OCI-LY7 (cell line): ENCODE results near the gene TBC1D21. TPM values are rescaled to one million over a fixed set of nuclear protein-coding genes. Genes with fewer than 3 reads are reported as not detected.

Experiments
- BruUV-seq: library from RNA; stranded (reverse); fragments of 400-500 nt; replicated peaks from 2 replicates; lab custom pipeline; 2021; lab: Mats Ljungman, UMichigan
- CTCF ChIA-PET: fragments of 300-600 bp; sonication (Branson Sonifier 250); formaldehyde crosslinking; loops from one replicate; lab custom pipeline; 2022; ENCODE audit warnings: antibody characterized with exemption; ENCODE audit not compliant: unreplicated experiment; lab: Charles Lee
- POLR2A ChIA-PET: fragments of 300-600 bp; sonication (Branson Sonifier 250); formaldehyde crosslinking; loops from one replicate; lab custom pipeline; 2022; ENCODE audit warnings: antibody characterized with exemption; lab: Charles Lee
- DNase-seq: peaks from one replicate; pipeline ENCODE4 v3.0.0-alpha.2; 2015; ENCODE audit warnings: low spot score
- H2AFZ ChIP-seq: fragments of 200-600 bp; sonication (generic), shearing (Covaris generic); 2 replicates; pipeline ENCODE4 v1.6.1; 2014; ENCODE audit warnings: mild to moderate bottlenecking, antibody characterized with exemption, low read length, moderate library complexity
- H3K27ac ChIP-seq: fragments of 200-600 bp; sonication (generic); 2 replicates; pipeline ENCODE4 v1.5.1; 2014; ENCODE audit warnings: mixed run types, low read depth, mild to moderate bottlenecking, moderate library complexity, low read length, inconsistent platforms; ENCODE audit not compliant: poor library complexity, severe bottlenecking
- H3K36me3 ChIP-seq: fragments of 200-600 bp; sonication (generic); 2 replicates; pipeline ENCODE4 v1.6.1; 2014; ENCODE audit warnings: mild to moderate bottlenecking, antibody characterized with exemption, low read length, moderate library complexity, mixed read lengths; ENCODE audit not compliant: insufficient read depth
- H3K4me1 ChIP-seq: fragments of 200-600 bp; sonication (generic); 2 replicates; pipeline ENCODE4 v1.5.1; 2014; ENCODE audit warnings: mild to moderate bottlenecking, low read length; ENCODE audit not compliant: insufficient read depth, poor library complexity, severe bottlenecking
- H3K4me2 ChIP-seq: fragments of 200-600 bp; sonication (generic); 2 replicates; pipeline ENCODE4 v1.6.1; 2014; ENCODE audit warnings: mild to moderate bottlenecking, low read length
- H3K4me3 ChIP-seq: fragments of 200-600 bp; sonication (generic); 2 replicates; pipeline ENCODE4 v1.5.1; 2014; ENCODE audit warnings: mild to moderate bottlenecking, low read depth, low read length; ENCODE audit not compliant: poor library complexity, severe bottlenecking
- H3K79me2 ChIP-seq: fragments of 200-600 bp; sonication (generic); 2 replicates; pipeline ENCODE4 v1.6.1; 2016; ENCODE audit warnings: low read depth, mild to moderate bottlenecking, low read length, moderate library complexity, mixed read lengths; ENCODE audit not compliant: insufficient read depth
- H3K9me2 ChIP-seq: fragments of 200-600 bp; sonication (generic); 2 replicates; pipeline ENCODE4 v1.6.1; 2016; ENCODE audit warnings: mild to moderate bottlenecking, low read length, mixed read lengths; ENCODE audit not compliant: insufficient read depth
- H3K9me3 ChIP-seq: fragments of 200-600 bp; sonication (generic); 2 replicates; pipeline ENCODE4 v1.6.1; 2014; ENCODE audit warnings: mild to moderate bottlenecking, mixed run types, low read length, mixed read lengths
- H4K20me1 ChIP-seq: fragments of 200-600 bp; sonication (generic); 2 replicates; pipeline ENCODE4 v1.6.1; 2014; ENCODE audit warnings: mild to moderate bottlenecking, antibody characterized with exemption, low read length, moderate library complexity, mixed read lengths; ENCODE audit not compliant: insufficient read depth
- EZH2phosphoT487 ChIP-seq: fragments of 200-600 bp; sonication (generic); IDR thresholded peaks from 2 replicates; pipeline ENCODE4 v1.6.1; 2018; ENCODE audit warnings: low read depth, borderline replicate concordance, mild to moderate bottlenecking, mixed run types, antibody characterized with exemption, low read length, moderate library complexity, mixed read lengths
- intact Hi-C: fragments of 100-400 bp; cut with micrococcal nuclease; formaldehyde crosslinking; loops from one replicate; pipeline ENCODE4 v1.10.0; 2022; ENCODE audit not compliant: unreplicated experiment
- total RNA-seq, 2 experiments: library from RNA; depleted of rRNA in 1 of 2; stranded (reverse); fragments of >200 nt in 1 of 2; shearing (Covaris generic) in 1 of 2; gene quantifications; 2 replicates each; pipeline ENCODE4 v1.2.3, GENCODE V29; 2014 to 2022
- TF ChIP-seq, protein P1 (sequence below): fragments of 200-600 bp; sonication (generic); conservative IDR thresholded peaks from 2 replicates; pipeline ENCODE4 v1.5.1; 2014; ENCODE audit warnings: mild to moderate bottlenecking, antibody characterized with exemption, low read length, moderate library complexity, mixed read lengths

Gene TBC1D21
- total RNA-seq, 2 experiments from 2014 or later, result not detected

DNA sequence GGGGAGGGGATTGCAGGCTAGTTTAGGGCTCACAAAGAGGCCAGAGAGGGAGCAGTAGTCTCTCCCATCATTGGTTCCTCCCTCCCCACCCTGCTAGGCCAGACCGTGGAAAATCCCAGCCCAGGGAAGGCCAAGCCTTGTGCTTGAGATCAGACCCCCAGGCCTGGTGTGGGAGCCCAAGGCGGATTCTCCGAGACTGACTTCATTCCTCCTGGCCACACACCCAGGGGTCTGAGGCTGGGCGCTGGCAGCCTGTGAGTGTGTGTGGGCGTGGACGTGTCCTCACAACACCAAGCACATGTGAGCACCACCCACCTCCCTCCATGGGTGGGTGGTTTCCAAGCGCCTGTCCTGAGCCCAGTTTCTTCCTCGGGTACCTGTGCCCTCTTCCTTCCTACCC is 57.0 kb downstream of the TBC1D21 start:
- Histone ChIP-seq H3K79me2 (no peaks in the 10 kb centered on the region), H3K4me3 (no peak overlapping the region), H3K9me2 (no peaks in the 10 kb centered on the region), H2AFZ (no peak overlapping the region), H3K4me2 (no peak overlapping the region), H3K27ac (no peak overlapping the region), H3K4me1 (no peaks in the 10 kb centered on the region), H3K36me3 (no peaks in the 10 kb centered on the region), H4K20me1 (no peaks in the 10 kb centered on the region), H3K9me3 (no peaks in the 10 kb centered on the region)
- no peak for TF ChIP-seq EZH2phosphoT487
- TF ChIP-seq, protein P1, sequence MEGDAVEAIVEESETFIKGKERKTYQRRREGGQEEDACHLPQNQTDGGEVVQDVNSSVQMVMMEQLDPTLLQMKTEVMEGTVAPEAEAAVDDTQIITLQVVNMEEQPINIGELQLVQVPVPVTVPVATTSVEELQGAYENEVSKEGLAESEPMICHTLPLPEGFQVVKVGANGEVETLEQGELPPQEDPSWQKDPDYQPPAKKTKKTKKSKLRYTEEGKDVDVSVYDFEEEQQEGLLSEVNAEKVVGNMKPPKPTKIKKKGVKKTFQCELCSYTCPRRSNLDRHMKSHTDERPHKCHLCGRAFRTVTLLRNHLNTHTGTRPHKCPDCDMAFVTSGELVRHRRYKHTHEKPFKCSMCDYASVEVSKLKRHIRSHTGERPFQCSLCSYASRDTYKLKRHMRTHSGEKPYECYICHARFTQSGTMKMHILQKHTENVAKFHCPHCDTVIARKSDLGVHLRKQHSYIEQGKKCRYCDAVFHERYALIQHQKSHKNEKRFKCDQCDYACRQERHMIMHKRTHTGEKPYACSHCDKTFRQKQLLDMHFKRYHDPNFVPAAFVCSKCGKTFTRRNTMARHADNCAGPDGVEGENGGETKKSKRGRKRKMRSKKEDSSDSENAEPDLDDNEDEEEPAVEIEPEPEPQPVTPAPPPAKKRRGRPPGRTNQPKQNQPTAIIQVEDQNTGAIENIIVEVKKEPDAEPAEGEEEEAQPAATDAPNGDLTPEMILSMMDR, result no peak
- no TSS peak for BruUV-seq
- intact Hi-C loops, result no loop called here
- ChIA-PET CTCF (no interaction called here), POLR2A (no interaction called here)
- no peak for DNase-seq

DNA sequence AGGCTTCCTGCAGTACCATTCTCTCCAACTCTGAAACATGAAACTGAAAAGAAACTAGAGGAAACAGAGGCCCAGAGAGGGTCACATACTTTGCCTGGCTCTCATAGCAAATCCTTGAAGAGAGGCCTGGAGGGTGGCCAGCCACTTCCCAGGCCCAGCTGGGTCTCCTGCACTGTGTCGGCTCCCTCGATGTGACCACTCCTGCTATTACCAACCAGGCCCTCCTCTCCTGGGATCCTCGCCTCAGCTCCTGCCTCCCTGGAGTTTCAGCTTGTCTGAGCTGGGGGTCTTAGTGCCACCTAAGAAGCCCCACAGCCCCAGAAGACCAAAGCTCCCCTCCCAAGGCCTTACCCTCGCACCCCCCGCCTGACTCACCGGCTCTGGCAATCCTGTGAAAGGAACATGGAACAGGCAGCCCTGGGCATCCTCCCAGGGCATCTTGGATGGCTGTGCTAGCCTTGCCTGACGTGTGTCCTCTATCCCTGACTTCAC is 57.5 kb downstream of the TBC1D21 start:
- intact Hi-C loops, result no loop called here
- no peaks in the 10 kb centered on the region for H3K4me1 ChIP-seq
- no peak overlapping the region for H3K4me2 ChIP-seq
- no peak for DNase-seq
- H3K79me2 ChIP-seq, result no peaks in the 10 kb centered on the region
- no peaks in the 10 kb centered on the region for H4K20me1 ChIP-seq
- CTCF ChIA-PET, result no interaction called here
- H3K27ac ChIP-seq, result no peak overlapping the region
- H3K4me3 ChIP-seq, result no peak overlapping the region
- no peak for TF ChIP-seq EZH2phosphoT487
- TF ChIP-seq, protein P1, result no peak
- POLR2A ChIA-PET, result no interaction called here
- H2AFZ ChIP-seq, result no peak overlapping the region
- no peaks in the 10 kb centered on the region for H3K9me3 ChIP-seq
- no peaks in the 10 kb centered on the region for H3K9me2 ChIP-seq
- no TSS peak for BruUV-seq
- no peaks in the 10 kb centered on the region for H3K36me3 ChIP-seq

DNA sequence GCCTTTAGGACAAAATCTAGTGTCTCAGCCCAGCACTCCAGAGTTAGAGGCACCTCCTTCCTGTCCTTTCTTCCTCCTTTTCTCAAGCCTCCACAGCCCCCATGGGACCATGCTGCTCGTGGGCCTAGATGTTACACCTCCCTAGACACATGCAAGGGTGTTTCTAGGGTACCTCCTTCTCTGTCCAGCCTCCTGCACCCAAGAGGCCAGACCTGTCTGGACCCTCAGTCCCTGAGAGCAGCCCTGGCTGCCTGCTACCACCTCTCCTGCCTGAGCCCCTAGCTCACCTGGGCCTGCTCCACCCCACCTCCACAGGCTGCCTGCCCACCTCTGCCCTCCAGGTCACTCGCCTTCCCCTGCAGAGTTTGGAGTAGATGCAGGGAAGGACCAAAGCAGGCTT is 58.1 kb downstream of the TBC1D21 start:
- ChIA-PET POLR2A (no interaction called here), CTCF (no interaction called here)
- H3K36me3 ChIP-seq, result no peaks in the 10 kb centered on the region
- DNase-seq, result no peak
- intact Hi-C loops, result no loop called here
- H3K4me1 ChIP-seq, result no peaks in the 10 kb centered on the region
- no peak overlapping the region for H2AFZ ChIP-seq
- TF ChIP-seq EZH2phosphoT487, result no peak
- TF ChIP-seq, protein P1, result no peak
- no peaks in the 10 kb centered on the region for H3K9me3 ChIP-seq
- no peak overlapping the region for H3K27ac ChIP-seq
- H4K20me1 ChIP-seq, result no peaks in the 10 kb centered on the region
- H3K4me2 ChIP-seq, result no peak overlapping the region
- H3K9me2 ChIP-seq, result no peaks in the 10 kb centered on the region
- BruUV-seq, result no TSS peak
- H3K4me3 ChIP-seq, result no peak overlapping the region
- no peaks in the 10 kb centered on the region for H3K79me2 ChIP-seq
